Stimulated activated CD4-positive, alpha-beta T cell treated with anti-CD3 and anti-CD28 coated beads, Interleukin-15, amount 100 ng/mL, for 1 hour (primary cell): ENCODE data around the gene KCNAB2.
"Not testable (repeated sequence)": the region's sequence is repeated elsewhere in the genome, so short reads cannot be mapped to it uniquely, and the experiment has no call there.

ENCODE experiments used
- DNase-seq, 2 donors: peaks; one replicate each; pipeline ENCODE4 v3.0.0-alpha.2; 2020; ENCODE audit warnings: low read depth in 1 of 2, low spot score in 1 of 2

The KCNAB2 gene

GRCh38 chr1:6052543-6053205 is 7.0 kb downstream of the KCNAB2 start:
- DNase-seq: no peak

GRCh38 chr1:6053206-6053546 is 7.5 kb downstream of the KCNAB2 start:
- DNase-seq: no peak

DNA sequence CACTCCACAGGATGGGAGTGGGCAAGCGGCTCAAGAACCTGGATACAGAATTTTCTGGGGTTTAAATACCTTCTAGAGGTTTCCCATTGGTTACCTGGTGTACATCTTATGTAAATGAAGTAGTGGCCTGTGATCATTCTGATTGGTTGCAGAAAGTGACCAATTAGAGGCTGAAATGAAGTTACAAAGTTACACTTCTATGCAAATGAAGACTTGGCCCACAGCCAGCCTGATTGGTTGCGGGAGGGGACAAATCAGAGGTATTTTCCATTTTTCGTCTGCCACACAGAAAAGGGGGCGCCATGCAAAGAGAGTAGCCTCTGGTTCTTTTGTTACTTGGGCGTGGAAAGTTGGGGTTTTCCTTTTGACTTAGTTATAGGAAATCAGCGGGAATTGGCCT is 8.9 kb downstream of the KCNAB2 start:
- no peak for DNase-seq

DNA sequence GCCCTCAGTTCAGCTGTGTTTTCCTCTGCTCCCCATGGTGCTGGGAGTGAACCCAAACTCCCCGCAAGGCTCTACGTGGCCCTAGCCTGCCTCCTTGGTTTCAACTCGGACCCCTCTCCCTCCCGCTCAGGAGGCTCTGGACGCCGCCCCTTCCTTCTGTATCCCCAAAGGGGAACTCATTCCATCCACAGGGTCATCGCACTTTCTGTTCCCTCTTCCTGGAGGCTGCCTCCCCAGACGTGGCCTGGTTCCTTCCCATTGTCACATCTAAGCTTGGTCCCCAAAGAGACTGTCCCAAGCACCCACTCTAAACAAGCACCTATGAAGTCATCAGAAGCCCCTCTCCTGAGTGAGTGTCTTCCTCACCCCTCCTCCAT is 10.9 kb downstream of the KCNAB2 start:
- no peak for DNase-seq

GRCh38 chr1:6057170-6057845 is 11.6 kb downstream of the KCNAB2 start:
- no peak for DNase-seq

- no peak for DNase-seq
Observed at GRCh38 chr1:6059866-6060265, 14.2 kb downstream of the KCNAB2 start.

DNA sequence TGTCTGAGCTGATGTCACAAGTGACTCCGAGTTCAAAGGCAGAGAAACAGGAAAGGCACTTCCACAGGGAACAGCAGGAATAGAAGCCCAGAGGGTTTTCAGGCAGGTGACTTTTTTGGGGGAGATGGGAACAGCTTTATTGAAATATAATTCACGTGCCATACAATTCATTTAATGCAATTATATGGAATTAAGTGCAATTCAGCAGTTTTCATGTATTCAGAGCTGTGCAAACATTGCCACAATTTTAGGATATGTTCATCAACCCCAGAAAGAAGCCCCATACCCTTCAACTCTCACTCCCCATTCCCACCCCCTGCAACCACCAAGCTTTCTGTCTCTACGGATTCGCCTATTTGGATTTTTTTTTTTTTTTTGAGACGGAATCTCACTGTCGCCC is 17.0 kb downstream of the KCNAB2 start:
- no peak for DNase-seq

DNA sequence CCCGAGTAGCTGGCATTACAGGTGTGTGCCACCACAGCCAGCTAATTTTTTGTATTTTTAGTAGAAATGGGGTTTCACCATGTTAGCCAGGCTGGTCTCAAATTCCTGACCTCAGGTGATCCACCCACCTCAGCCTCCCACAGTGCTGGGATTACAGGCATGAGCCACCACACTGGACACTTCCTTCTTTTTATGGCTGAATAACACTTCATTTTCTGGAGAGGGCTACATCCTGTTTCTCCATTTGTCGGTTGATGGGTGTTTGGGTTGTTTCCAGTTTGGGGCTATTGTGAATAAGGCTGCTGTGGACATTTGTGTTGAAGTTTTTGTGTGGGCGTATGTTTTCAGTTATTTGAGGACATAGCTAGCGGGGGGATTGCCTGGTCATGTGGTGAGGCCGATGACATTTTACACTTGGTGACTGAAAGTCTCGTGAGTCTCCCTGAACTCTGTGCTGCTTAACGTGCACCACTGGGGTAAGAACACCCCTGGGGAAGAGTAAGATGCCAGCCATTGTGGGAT is 17.9 kb downstream of the KCNAB2 start:
- not testable (repeated sequence) for DNase-seq

GRCh38 chr1:6065093-6065858 is 19.6 kb downstream of the KCNAB2 start:
- no peak for DNase-seq

DNA sequence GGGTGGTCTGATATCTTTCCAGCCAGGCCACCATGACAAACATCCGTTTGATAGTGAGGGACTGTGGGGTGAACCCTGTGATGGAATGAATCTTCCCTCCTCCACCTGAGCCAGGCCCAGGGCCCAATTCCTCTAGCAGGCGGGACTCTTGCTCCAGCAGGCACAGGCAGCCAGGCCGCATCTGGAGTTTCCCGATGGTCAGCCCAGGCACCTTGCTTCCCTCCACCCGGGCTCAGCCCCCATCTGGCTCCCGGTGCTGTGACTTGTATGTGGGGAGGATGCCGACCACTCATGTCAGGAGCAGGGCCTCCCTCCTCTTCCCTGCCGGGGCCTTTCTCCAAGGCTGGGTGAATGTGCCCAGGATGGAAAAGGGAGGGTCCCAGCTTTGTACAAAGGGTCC is 21.0 kb downstream of the KCNAB2 start:
- no peak for DNase-seq

DNA sequence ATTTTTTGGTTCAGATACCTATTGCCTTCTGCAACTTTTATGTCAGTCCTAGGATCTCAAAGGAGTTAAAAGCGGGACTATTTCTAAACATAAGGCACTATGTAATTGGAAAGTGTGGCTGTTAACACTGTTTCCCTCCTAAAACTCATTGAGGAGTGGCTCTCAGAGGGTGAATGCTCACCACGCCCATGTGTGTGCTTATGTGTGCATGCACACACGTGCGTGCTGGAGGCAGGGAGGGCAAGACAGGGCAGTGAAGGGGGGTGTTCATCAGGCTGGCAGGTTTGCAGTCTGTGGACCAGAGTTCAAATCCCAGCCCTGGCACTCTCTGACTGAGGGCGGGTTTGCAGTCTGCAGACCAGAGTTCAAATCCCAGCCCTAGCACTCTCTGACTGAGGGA is 22.4 kb downstream of the KCNAB2 start:
- no peak for DNase-seq

DNA sequence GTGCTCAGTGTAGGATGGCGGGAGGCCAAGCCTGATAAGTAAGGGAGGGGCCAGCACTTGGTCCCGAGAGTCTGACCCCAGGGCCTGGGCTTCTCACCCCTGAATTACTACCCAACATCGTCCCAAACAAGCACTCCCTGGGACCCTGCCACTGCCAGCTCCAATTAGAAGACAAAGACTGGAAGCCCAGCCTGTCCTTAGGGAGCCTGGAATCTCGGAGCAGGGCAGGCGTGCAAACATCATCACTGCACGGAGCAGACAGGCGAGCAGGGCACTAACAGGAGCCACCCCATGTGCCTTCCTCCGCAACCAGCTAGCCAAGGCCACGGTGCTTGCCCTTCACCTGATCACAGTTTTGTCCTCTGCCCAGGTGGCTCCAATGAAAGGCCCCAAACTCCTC is 23.2 kb downstream of the KCNAB2 start:
- DNase-seq: no peak

DNA sequence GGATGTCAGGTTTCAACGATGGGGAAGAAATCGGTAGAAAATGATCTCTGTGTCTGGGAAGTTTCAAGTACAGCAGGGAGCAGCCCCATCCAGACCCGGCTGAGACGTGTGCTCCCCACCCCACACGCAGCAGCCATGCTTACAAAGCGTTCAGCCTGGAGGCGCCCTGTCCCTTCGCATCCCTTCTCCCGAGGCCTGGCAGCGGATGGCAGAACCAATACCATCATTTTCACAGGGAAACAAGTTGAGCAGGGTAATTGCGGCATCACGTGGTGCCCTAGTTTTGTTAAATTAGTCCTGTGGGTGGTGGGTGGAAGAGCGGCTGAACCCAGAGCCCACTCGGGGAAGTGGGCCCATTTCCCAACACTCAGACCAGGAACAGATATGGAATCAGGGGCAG is 23.9 kb downstream of the KCNAB2 start:
- no peak for DNase-seq

DNA sequence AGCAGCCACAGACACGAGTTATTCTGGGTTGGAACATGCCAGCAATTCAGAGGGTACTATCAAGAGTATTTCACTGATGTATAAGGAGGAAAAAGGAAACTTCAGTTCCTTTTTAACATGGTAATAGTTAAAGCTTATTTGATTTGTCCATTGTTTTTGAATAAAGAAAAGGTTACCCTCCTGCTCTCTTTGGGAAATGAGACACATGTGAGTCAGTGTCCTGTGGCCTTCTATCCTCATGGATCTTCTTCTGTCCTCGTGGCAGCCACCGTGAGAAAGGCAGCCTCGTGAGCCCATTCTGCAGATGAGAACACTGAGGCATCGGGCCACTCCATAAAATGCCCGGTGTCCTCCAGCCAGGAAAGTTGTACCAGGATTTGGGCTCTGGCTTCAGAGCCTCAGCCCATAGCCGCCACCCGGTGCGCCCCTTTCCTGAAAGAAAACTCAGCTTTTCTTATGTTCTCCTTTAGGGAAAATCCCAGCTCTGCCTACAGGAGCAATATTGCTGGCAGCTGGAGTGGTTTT is 24.8 kb downstream of the KCNAB2 start:
- no peak for DNase-seq

GRCh38 chr1:6071219-6071618 is 25.5 kb downstream of the KCNAB2 start:
- DNase-seq: no peak

- DNase-seq: no peak
Observed at GRCh38 chr1:6072774-6073479, 27.2 kb downstream of the KCNAB2 start.

DNA sequence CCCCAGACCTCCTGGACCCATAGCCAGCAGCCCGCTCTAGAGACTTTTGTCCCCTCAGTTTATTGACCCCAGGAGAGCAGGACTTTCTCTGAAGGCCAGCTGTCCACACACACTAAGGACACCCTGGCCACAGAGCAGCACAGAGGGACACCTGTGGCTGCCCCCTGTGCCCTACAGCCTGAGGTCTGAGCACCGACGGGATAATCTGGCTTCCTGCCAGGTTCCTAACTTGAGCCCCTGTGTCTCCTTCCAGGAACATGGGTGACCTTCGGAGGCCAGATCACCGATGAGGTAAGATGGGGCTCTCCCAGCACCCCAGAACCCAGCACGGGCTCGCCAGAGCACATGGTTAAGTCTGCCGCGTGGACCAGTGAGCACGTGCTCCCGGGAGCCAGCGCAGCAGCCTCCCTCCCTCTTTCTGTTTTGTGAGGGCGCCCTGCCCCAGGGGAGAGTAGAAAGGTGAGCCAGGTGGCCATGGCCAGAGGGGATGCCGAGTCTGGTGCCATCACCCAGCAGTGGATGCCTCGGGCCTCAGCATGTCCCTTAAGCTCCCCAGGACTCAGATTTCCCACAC is 27.9 kb downstream of the KCNAB2 start:
- no peak for DNase-seq

- DNase-seq: no peak
Observed at GRCh38 chr1:6074192-6074901, 28.7 kb downstream of the KCNAB2 start.

DNA sequence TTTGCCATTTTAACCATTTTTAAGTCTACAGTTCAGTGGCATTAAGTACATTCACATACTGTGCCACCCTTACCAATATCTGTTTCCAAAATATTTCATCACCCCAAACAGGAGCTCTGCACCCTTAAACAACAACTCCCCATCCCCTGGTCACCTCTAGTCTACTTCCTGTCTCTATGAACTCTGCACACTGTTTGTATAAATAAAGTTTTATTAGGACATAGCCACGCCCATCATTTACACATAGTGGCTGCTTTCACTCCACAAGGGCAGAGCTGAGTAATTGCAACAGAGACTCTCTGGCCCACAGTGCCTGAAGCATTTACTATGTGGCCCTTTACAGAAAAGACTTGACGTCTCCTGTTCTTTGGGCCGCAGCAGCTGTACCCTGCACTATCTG is 30.1 kb downstream of the KCNAB2 start:
- no peak for DNase-seq

GRCh38 chr1:6077061-6077460 is 31.4 kb downstream of the KCNAB2 start:
- DNase-seq: not testable (repeated sequence)
